GM23338 (cell line): ENCODE data around the gene ZDHHC16. TPM values are rescaled to one million over a fixed set of nuclear protein-coding genes. Genes with fewer than 3 reads are reported as not detected.

ENCODE experiments used
- ATAC-seq: fragments of 200-7000 bp; cut with Tn5 transposase; 3 replicates; pipeline ENCODE4 v1.9.1; 2020
- DNase-seq: peaks from one replicate; pipeline ENCODE4 v3.0.0-alpha.2; 2015; ENCODE audit warnings: low spot score
- H2AFZ ChIP-seq: fragments of 200-600 bp; sonication (generic); 2 replicates; pipeline ENCODE4 v1.8.0; 2016; ENCODE audit warnings: antibody characterized with exemption, mild to moderate bottlenecking, moderate library complexity
- H3F3A ChIP-seq: fragments of 200-600 bp; sonication (generic); replicated peaks from 2 replicates; pipeline ENCODE4 v1.8.0; 2017; ENCODE audit warnings: antibody characterized with exemption, mixed run types, low read depth
- H3K27ac ChIP-seq: fragments of 200-600 bp; sonication (generic); 2 replicates; pipeline ENCODE4 v1.6.1; 2016; ENCODE audit warnings: low read depth
- H3K27me3 ChIP-seq: fragments of 200-600 bp; sonication (generic); 2 replicates; pipeline ENCODE4 v1.8.0; 2016; ENCODE audit warnings: mild to moderate bottlenecking, mixed run types, moderate library complexity; ENCODE audit not compliant: insufficient read depth
- H3K36me3 ChIP-seq: fragments of 200-600 bp; sonication (generic); 2 replicates; pipeline ENCODE4 v1.8.0; 2016; ENCODE audit warnings: mild to moderate bottlenecking; ENCODE audit not compliant: insufficient read depth
- H3K4me1 ChIP-seq: fragments of 200-600 bp; sonication (generic); 2 replicates; pipeline ENCODE4 v1.8.0; 2016; ENCODE audit warnings: mild to moderate bottlenecking, moderate library complexity; ENCODE audit not compliant: insufficient read depth
- H3K4me2 ChIP-seq: fragments of 200-600 bp; sonication (generic); 2 replicates; pipeline ENCODE4 v1.7.1; 2017; ENCODE audit warnings: mixed run types
- H3K4me3 ChIP-seq: fragments of 200-600 bp; sonication (generic); 2 replicates; pipeline ENCODE4 v1.6.1; 2016; ENCODE audit warnings: mixed run types
- H3K79me2 ChIP-seq: fragments of 200-600 bp; sonication (generic); replicated peaks from 2 replicates; pipeline ENCODE4 v1.8.0; 2017; ENCODE audit warnings: mild to moderate bottlenecking; ENCODE audit not compliant: insufficient read depth
- H3K9me2 ChIP-seq: fragments of 200-600 bp; sonication (generic); 2 replicates; pipeline ENCODE4 v1.8.0; 2017; ENCODE audit not compliant: insufficient read depth
- H4K20me1 ChIP-seq: fragments of 200-600 bp; sonication (generic); replicated peaks from 2 replicates; pipeline ENCODE4 v1.8.0; 2017; ENCODE audit warnings: mild to moderate bottlenecking; ENCODE audit not compliant: insufficient read depth
- H3K27ac Mint-ChIP-seq: 2 replicates; pipeline ENCODE4 v1.8.0; 2020; ENCODE audit warnings: inconsistent platforms, mild to moderate bottlenecking, moderate library complexity, mixed read lengths
- H3K27me3 Mint-ChIP-seq: 3 replicates; pipeline ENCODE4 v1.8.0; 2022; ENCODE audit warnings: low read depth, mild to moderate bottlenecking, moderate library complexity, mixed read lengths, inconsistent platforms; ENCODE audit not compliant: insufficient read depth, poor library complexity
- H3K36me3 Mint-ChIP-seq: 3 replicates; pipeline ENCODE4 v1.8.0; 2021; ENCODE audit warnings: low read depth, mild to moderate bottlenecking, inconsistent platforms, moderate library complexity, mixed read lengths
- H3K4me1 Mint-ChIP-seq: 3 replicates; pipeline ENCODE4 v1.8.0; 2020; ENCODE audit warnings: mild to moderate bottlenecking, inconsistent platforms, mixed read lengths
- H3K4me3 Mint-ChIP-seq: 3 replicates; pipeline ENCODE4 v1.8.0; 2021; ENCODE audit warnings: moderate library complexity, mild to moderate bottlenecking, inconsistent platforms, mixed read lengths
- H3K9me3 Mint-ChIP-seq: 3 replicates; pipeline ENCODE4 v1.8.0; 2020; ENCODE audit warnings: moderate library complexity, mild to moderate bottlenecking, inconsistent platforms, mixed read lengths
- CREB1 ChIP-seq: fragments of 250-450 bp; sonication (Bioruptor Pico); IDR thresholded peaks from 2 replicates; pipeline ENCODE4 v1.5.0; 2020; ENCODE audit warnings: low read depth, mild to moderate bottlenecking, moderate library complexity
- EZH2phosphoT487 ChIP-seq: fragments of 200-600 bp; sonication (generic); IDR thresholded peaks from one replicate; pipeline ENCODE4 v1.8.1; 2018; ENCODE audit warnings: antibody characterized with exemption; ENCODE audit not compliant: unreplicated experiment
- JUNB ChIP-seq: IDR thresholded peaks from one replicate; pipeline ENCODE4 v1.6.1; 2016; ENCODE audit warnings: antibody characterized with exemption; ENCODE audit not compliant: unreplicated experiment
- NANOG ChIP-seq: IDR thresholded peaks from 2 replicates; pipeline ENCODE4 v1.6.1; 2016; ENCODE audit warnings: antibody characterized with exemption, borderline replicate concordance
- POLR2AphosphoS5 ChIP-seq: IDR thresholded peaks from 2 replicates; pipeline ENCODE4 v1.6.1; 2016; ENCODE audit warnings: antibody characterized with exemption, low read depth
- STAT1 ChIP-seq: IDR thresholded peaks from one replicate; pipeline ENCODE4 v1.6.1; 2016; ENCODE audit warnings: antibody characterized with exemption; ENCODE audit not compliant: unreplicated experiment
- ZNF114 ChIP-seq: fragments of 250-450 bp; sonication (Bioruptor Pico); IDR thresholded peaks from 2 replicates; pipeline ENCODE4 v1.5.0; 2020; ENCODE audit warnings: mild to moderate bottlenecking, moderate library complexity
- ZNF331 ChIP-seq: fragments of 250-450 bp; sonication (Bioruptor Pico); IDR thresholded peaks from 2 replicates; pipeline ENCODE4 v1.5.0; 2020; ENCODE audit warnings: low read depth, mild to moderate bottlenecking, moderate library complexity
- polyA plus RNA-seq: library from polyadenylated mRNA; unstranded; fragments of >200 nt; fragmentation: Nextera tagmentation; extraction: Ambion mirVana; gene quantifications from 2 replicates; pipeline ENCODE4 v1.2.1, GENCODE V29; 2016
- total RNA-seq: library from RNA; depleted of rRNA; stranded (reverse); fragments of >200 nt; shearing (Covaris generic); gene quantifications from 2 replicates; pipeline ENCODE4 v1.2.3, GENCODE V29; 2014
- TF ChIP-seq, protein P1 (sequence below): IDR thresholded peaks from one replicate; pipeline ENCODE4 v1.6.1; 2018; ENCODE audit warnings: antibody characterized with exemption; ENCODE audit not compliant: unreplicated experiment
- TF ChIP-seq, protein P2 (sequence below), 2 experiments: fragments of 200-600 bp in 1 of 2; sonication (generic) in 1 of 2; conservative IDR thresholded peaks; 2 replicates each; pipeline versions ENCODE4 v1.5.1 to v1.6.1; 2016 to 2017; ENCODE audit warnings: antibody characterized with exemption in 2 of 2, low read depth in 2 of 2, mild to moderate bottlenecking in 2 of 2, moderate library complexity in 1 of 2

The ZDHHC16 gene
- total and polyA plus RNA-seq, 2 experiments from 2014 or later = 35.1 to 58.2 TPM

DNA sequence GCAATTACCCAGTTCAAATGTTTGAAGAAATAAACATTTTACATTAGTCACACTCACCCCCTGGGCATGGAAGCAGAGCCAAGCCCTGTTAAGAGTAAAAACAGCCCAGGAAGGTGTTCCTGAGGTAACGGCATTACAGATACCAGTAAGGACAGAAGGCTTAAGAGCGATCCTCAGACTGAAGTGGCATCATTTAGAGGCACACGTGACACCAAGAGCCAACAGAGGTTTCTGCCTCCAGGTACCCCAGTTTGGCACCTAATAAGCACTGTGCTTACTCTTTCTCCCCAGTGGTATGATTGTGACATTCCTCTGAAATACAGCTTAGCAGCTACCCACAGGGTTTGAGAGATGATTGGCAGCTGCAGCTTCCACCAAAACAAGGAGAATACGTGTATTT, 35.1 kb downstream of the ZDHHC16 start (continued):
- TF ChIP-seq, protein P1, sequence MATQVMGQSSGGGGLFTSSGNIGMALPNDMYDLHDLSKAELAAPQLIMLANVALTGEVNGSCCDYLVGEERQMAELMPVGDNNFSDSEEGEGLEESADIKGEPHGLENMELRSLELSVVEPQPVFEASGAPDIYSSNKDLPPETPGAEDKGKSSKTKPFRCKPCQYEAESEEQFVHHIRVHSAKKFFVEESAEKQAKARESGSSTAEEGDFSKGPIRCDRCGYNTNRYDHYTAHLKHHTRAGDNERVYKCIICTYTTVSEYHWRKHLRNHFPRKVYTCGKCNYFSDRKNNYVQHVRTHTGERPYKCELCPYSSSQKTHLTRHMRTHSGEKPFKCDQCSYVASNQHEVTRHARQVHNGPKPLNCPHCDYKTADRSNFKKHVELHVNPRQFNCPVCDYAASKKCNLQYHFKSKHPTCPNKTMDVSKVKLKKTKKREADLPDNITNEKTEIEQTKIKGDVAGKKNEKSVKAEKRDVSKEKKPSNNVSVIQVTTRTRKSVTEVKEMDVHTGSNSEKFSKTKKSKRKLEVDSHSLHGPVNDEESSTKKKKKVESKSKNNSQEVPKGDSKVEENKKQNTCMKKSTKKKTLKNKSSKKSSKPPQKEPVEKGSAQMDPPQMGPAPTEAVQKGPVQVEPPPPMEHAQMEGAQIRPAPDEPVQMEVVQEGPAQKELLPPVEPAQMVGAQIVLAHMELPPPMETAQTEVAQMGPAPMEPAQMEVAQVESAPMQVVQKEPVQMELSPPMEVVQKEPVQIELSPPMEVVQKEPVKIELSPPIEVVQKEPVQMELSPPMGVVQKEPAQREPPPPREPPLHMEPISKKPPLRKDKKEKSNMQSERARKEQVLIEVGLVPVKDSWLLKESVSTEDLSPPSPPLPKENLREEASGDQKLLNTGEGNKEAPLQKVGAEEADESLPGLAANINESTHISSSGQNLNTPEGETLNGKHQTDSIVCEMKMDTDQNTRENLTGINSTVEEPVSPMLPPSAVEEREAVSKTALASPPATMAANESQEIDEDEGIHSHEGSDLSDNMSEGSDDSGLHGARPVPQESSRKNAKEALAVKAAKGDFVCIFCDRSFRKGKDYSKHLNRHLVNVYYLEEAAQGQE = no peak
- TF ChIP-seq EZH2phosphoT487 (no peak), ZNF114 (CRISPR knock-in tag) (no peak), ZNF331 (CRISPR knock-in tag) (no peak), STAT1 (no peak), POLR2AphosphoS5 (no peak)
- TF ChIP-seq, protein P2, sequence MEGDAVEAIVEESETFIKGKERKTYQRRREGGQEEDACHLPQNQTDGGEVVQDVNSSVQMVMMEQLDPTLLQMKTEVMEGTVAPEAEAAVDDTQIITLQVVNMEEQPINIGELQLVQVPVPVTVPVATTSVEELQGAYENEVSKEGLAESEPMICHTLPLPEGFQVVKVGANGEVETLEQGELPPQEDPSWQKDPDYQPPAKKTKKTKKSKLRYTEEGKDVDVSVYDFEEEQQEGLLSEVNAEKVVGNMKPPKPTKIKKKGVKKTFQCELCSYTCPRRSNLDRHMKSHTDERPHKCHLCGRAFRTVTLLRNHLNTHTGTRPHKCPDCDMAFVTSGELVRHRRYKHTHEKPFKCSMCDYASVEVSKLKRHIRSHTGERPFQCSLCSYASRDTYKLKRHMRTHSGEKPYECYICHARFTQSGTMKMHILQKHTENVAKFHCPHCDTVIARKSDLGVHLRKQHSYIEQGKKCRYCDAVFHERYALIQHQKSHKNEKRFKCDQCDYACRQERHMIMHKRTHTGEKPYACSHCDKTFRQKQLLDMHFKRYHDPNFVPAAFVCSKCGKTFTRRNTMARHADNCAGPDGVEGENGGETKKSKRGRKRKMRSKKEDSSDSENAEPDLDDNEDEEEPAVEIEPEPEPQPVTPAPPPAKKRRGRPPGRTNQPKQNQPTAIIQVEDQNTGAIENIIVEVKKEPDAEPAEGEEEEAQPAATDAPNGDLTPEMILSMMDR (conservative IDR thresholded peaks at IDR 0.05; ENCODE audit: low read depth in 2 of 2) = no peak

DNA sequence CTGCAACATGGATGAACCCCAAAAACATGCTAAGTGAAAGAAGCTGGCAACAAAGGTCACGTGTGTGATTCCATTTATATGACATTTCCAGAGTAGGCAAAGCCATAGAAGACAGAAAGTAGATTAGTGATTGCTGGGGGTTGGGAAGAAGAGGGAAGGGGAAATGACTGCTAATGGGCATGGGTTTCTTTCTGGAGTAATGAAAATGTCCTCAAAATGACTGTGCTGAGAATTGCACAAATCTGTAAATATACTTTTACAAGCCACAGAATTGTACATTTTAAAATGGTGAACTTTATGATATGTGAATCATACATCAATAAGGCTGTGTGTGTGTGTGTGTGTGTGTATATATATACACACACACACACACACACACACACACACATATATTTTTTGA, 36.4 kb downstream of the ZDHHC16 start:
- 0 out of 2 replicates have a peak overlapping the region, but pooled peaks have one; percentile 86 for H3K27ac ChIP-seq
- ATAC-seq (no peak), DNase-seq (no peak)
- no peak overlapping the region for H3K4me3 ChIP-seq
- H3K27me3 ChIP-seq = no peaks in the 10 kb centered on the region
- H3K4me2 ChIP-seq = no peak overlapping the region
- H3K27ac Mint-ChIP-seq = no peak overlapping the region
- H3K4me1 ChIP-seq = peaks cover 17% of the 10 kb centered on the region
- peaks cover 13% of the 10 kb centered on the region for H3F3A ChIP-seq
- peaks cover 23% of the 10 kb centered on the region for H3K4me1 Mint-ChIP-seq
- peaks cover 75% of the 10 kb centered on the region for H3K79me2 ChIP-seq
- peaks cover 2% of the 10 kb centered on the region for H3K27me3 Mint-ChIP-seq
- peaks cover 3% of the 10 kb centered on the region; the same call in 1 of the 2 replicates for H3K36me3 ChIP-seq
- no peak overlapping the region for H3K4me3 Mint-ChIP-seq
- H2AFZ ChIP-seq = no peak overlapping the region
- peaks cover 5% of the 10 kb centered on the region for H4K20me1 ChIP-seq
- TF ChIP-seq STAT1 (no peak), NANOG (no peak)
- H3K9me3 Mint-ChIP-seq = no peaks in the 10 kb centered on the region
- no peaks in the 10 kb centered on the region for H3K9me2 ChIP-seq
- H3K36me3 Mint-ChIP-seq = peaks cover 32% of the 10 kb centered on the region

DNA sequence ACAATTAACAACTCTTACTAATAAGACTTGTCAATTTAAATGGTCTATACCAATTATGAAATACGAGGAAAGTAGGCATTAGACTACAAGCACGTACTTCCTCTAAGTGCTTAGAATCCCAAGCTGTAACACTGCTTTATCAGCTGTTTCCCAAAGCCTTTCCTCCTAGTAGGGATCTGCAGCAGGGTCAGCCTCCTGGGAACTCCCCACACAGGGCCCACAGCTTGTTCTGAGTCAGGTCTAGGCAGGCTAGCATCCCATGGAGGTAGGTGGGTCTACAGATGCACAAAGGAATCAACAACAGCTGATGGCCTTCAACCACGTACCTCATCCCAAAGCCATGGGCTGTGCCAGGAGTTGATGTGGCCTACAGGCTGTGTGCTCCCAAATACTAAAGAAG, 37.5 kb downstream of the ZDHHC16 start:
- Histone ChIP-seq H3K27ac (0 out of 2 replicates have a peak overlapping the region, but pooled peaks have one; percentile 34), H3K4me2 (no peak overlapping the region), H3K4me3 (no peak overlapping the region), H3K9me2 (no peaks in the 10 kb centered on the region), H3F3A (peaks cover 13% of the 10 kb centered on the region), H3K4me1 (peaks cover 17% of the 10 kb centered on the region), H4K20me1 (peaks cover 11% of the 10 kb centered on the region), H2AFZ (no peak overlapping the region), H3K79me2 (peaks cover 77% of the 10 kb centered on the region), H3K27me3 (no peaks in the 10 kb centered on the region), H3K36me3 (peaks cover 1% of the 10 kb centered on the region; the same call in 1 of the 2 replicates)
- DNase-seq = no peak
- no peak overlapping the region for H3K4me3 Mint-ChIP-seq
- peaks cover 25% of the 10 kb centered on the region for H3K36me3 Mint-ChIP-seq
- no peaks in the 10 kb centered on the region for H3K9me3 Mint-ChIP-seq
- peaks cover 2% of the 10 kb centered on the region for H3K27me3 Mint-ChIP-seq
- H3K4me1 Mint-ChIP-seq = peaks cover 23% of the 10 kb centered on the region
- H3K27ac Mint-ChIP-seq = no peak overlapping the region
- no peak for ATAC-seq
- TF ChIP-seq CREB1 (CRISPR knock-in tag) (no peak), JUNB (no peak)
- TF ChIP-seq, protein P2 (conservative IDR thresholded peaks at IDR 0.05; ENCODE audit: low read depth in 2 of 2) = no peak
